ENCODE measurements around the gene MNAT1. TPM values are rescaled to one million over a fixed set of nuclear protein-coding genes. Genes with fewer than 3 reads are reported as not detected.

Gene MNAT1
- total RNA-seq, 1 donor from 2014 or later = 54.1 TPM

GRCh38 chr14:60981633-60982455 is 247.3 kb downstream of the MNAT1 start:
- no peak for DNase-seq (ENCODE audit: low spot score, unreplicated experiment)
- Mint-ChIP-seq H3K4me1 (ENCODE audit: low read depth) (peaks cover 10% of the 10 kb centered on the region), H3K9me3 (ENCODE audit: low read depth) (no peaks in the 10 kb centered on the region), H3K27me3 (no peaks in the 10 kb centered on the region), H3K27ac (no peak overlapping the region), H3K36me3 (ENCODE audit: insufficient read depth) (no peaks in the 10 kb centered on the region), H3K4me3 (ENCODE audit: low read depth) (no peak overlapping the region)
- TF ChIP-seq CTCF (IDR thresholded peaks at IDR 0.05; ENCODE audit: unreplicated experiment) = no peak

- no peaks in the 10 kb centered on the region for H3K9me3 Mint-ChIP-seq (ENCODE audit: low read depth)
- DNase-seq (ENCODE audit: low spot score, unreplicated experiment) = no peak
- H3K27ac Mint-ChIP-seq = no peak overlapping the region
- H3K27me3 Mint-ChIP-seq = no peaks in the 10 kb centered on the region
- H3K36me3 Mint-ChIP-seq (ENCODE audit: insufficient read depth) = no peaks in the 10 kb centered on the region
- no peak overlapping the region for H3K4me3 Mint-ChIP-seq (ENCODE audit: low read depth)
- peaks cover 7% of the 10 kb centered on the region for H3K4me1 Mint-ChIP-seq (ENCODE audit: low read depth)
- no peak for TF ChIP-seq CTCF (IDR thresholded peaks at IDR 0.05; ENCODE audit: unreplicated experiment)
These were observed 249.6 kb downstream of the MNAT1 start for GRCh38 chr14:60984196-60984595.

DNA sequence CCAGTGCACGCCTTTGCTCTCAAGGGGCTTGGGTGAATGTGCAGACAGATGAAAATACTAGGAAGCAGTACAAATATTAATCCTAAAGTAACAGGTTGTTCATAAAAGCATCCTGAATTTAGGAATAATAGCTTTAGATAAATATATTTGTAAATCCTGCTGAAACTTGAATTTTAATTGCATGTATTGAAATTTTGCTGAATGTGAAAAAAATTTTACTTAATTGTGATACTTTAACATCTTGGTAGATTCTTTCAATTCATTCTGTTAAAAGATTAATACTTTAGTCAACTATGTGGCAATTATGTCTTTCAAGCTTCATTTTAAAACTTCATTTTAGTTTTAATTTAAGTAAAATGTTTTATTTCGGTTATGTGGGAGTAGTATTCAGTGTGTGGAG is 251.9 kb downstream of the MNAT1 start:
- Mint-ChIP-seq H3K27ac (no peak overlapping the region), H3K27me3 (no peaks in the 10 kb centered on the region), H3K36me3 (ENCODE audit: insufficient read depth) (peaks cover 1% of the 10 kb centered on the region), H3K4me1 (ENCODE audit: low read depth) (no peaks in the 10 kb centered on the region), H3K4me3 (ENCODE audit: low read depth) (no peak overlapping the region), H3K9me3 (ENCODE audit: low read depth) (no peaks in the 10 kb centered on the region)
- DNase-seq (ENCODE audit: low spot score, unreplicated experiment) = no peak
- no peak for TF ChIP-seq CTCF (IDR thresholded peaks at IDR 0.05; ENCODE audit: unreplicated experiment)

DNA sequence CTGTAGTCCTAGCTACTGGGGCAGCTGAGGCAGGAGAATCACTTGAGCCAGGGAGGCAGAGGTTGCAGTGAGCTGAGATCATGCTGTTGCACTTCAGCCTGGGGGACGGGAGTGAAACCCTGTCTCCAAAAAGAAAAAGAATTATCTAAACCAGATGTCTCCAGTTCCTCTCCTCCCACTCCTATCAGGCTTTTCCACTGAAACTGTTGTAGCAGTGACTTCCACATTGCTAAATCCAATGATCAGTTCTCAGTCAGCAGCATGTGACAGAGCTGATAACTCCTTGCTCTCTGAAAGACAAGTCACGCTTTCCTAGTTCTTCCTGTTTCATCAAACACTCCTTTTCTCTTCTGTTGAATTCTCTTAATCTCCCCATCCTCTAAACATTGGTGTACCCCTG is 255.0 kb downstream of the MNAT1 start:
- H3K4me1 Mint-ChIP-seq (ENCODE audit: low read depth) = no peaks in the 10 kb centered on the region
- H3K36me3 Mint-ChIP-seq (ENCODE audit: insufficient read depth) = peaks cover 1% of the 10 kb centered on the region
- no peaks in the 10 kb centered on the region for H3K9me3 Mint-ChIP-seq (ENCODE audit: low read depth)
- H3K27ac Mint-ChIP-seq = no peak overlapping the region
- no peak overlapping the region for H3K4me3 Mint-ChIP-seq (ENCODE audit: low read depth)
- no peak for TF ChIP-seq CTCF (IDR thresholded peaks at IDR 0.05; ENCODE audit: unreplicated experiment)
- no peaks in the 10 kb centered on the region for H3K27me3 Mint-ChIP-seq
- no peak for DNase-seq (ENCODE audit: low spot score, unreplicated experiment)

GRCh38 chr14:60998617-60999016 is 264.1 kb downstream of the MNAT1 start:
- no peak for DNase-seq (ENCODE audit: low spot score, unreplicated experiment)
- Mint-ChIP-seq H3K4me3 (ENCODE audit: low read depth) (no peak overlapping the region), H3K4me1 (ENCODE audit: low read depth) (no peaks in the 10 kb centered on the region), H3K27ac (no peak overlapping the region), H3K9me3 (ENCODE audit: low read depth) (peaks cover 7% of the 10 kb centered on the region), H3K36me3 (ENCODE audit: insufficient read depth) (peaks cover 15% of the 10 kb centered on the region), H3K27me3 (no peaks in the 10 kb centered on the region)
- TF ChIP-seq CTCF (IDR thresholded peaks at IDR 0.05; ENCODE audit: unreplicated experiment) = no peak

Data from progenitor cell of endocrine pancreas (in vitro differentiated cells).